Measurements from ENCODE around the gene ZDHHC8. TPM values are rescaled to one million over a fixed set of nuclear protein-coding genes. Genes with fewer than 3 reads are reported as not detected.

Gene ZDHHC8
- total and polyA plus RNA-seq, 10 of the 15 experiments (the other 5 are each of a cell fraction or from before 2014, with no cell fraction given): 0.03 to 46.3 (median 5.3) TPM

GRCh38 chr22:20116951-20117632 lies 14.5 kb upstream of the ZDHHC8 start, which contains the start of gene TRMT2A (continued):
- peak; percentile 83 for TF ChIP-seq KLF5 (IDR thresholded peaks at IDR 0.05; ENCODE audit: partially characterized antibody)
- TF ChIP-seq ZBED1 (IDR thresholded peaks at IDR 0.05; ENCODE audit: borderline replicate concordance): no peak
- TF ChIP-seq, protein P1, sequence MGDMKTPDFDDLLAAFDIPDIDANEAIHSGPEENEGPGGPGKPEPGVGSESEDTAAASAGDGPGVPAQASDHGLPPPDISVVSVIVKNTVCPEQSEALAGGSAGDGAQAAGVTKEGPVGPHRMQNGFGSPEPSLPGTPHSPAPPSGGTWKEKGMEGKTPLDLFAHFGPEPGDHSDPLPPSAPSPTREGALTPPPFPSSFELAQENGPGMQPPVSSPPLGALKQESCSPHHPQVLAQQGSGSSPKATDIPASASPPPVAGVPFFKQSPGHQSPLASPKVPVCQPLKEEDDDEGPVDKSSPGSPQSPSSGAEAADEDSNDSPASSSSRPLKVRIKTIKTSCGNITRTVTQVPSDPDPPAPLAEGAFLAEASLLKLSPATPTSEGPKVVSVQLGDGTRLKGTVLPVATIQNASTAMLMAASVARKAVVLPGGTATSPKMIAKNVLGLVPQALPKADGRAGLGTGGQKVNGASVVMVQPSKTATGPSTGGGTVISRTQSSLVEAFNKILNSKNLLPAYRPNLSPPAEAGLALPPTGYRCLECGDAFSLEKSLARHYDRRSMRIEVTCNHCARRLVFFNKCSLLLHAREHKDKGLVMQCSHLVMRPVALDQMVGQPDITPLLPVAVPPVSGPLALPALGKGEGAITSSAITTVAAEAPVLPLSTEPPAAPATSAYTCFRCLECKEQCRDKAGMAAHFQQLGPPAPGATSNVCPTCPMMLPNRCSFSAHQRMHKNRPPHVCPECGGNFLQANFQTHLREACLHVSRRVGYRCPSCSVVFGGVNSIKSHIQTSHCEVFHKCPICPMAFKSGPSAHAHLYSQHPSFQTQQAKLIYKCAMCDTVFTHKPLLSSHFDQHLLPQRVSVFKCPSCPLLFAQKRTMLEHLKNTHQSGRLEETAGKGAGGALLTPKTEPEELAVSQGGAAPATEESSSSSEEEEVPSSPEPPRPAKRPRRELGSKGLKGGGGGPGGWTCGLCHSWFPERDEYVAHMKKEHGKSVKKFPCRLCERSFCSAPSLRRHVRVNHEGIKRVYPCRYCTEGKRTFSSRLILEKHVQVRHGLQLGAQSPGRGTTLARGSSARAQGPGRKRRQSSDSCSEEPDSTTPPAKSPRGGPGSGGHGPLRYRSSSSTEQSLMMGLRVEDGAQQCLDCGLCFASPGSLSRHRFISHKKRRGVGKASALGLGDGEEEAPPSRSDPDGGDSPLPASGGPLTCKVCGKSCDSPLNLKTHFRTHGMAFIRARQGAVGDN (IDR thresholded peaks at IDR 0.05): peak; percentile 84
- TF ChIP-seq, protein P2, sequence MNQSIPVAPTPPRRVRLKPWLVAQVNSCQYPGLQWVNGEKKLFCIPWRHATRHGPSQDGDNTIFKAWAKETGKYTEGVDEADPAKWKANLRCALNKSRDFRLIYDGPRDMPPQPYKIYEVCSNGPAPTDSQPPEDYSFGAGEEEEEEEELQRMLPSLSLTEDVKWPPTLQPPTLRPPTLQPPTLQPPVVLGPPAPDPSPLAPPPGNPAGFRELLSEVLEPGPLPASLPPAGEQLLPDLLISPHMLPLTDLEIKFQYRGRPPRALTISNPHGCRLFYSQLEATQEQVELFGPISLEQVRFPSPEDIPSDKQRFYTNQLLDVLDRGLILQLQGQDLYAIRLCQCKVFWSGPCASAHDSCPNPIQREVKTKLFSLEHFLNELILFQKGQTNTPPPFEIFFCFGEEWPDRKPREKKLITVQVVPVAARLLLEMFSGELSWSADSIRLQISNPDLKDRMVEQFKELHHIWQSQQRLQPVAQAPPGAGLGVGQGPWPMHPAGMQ (IDR thresholded peaks at IDR 0.05; ENCODE audit: borderline replicate concordance): no peak
- TF ChIP-seq NR2C2 (IDR thresholded peaks at IDR 0.05; ENCODE audit: borderline replicate concordance, control insufficient read depth, insufficient read length, low read depth): peak; percentile 67
- TF ChIP-seq, protein P3, sequence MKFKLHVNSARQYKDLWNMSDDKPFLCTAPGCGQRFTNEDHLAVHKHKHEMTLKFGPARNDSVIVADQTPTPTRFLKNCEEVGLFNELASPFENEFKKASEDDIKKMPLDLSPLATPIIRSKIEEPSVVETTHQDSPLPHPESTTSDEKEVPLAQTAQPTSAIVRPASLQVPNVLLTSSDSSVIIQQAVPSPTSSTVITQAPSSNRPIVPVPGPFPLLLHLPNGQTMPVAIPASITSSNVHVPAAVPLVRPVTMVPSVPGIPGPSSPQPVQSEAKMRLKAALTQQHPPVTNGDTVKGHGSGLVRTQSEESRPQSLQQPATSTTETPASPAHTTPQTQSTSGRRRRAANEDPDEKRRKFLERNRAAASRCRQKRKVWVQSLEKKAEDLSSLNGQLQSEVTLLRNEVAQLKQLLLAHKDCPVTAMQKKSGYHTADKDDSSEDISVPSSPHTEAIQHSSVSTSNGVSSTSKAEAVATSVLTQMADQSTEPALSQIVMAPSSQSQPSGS (IDR thresholded peaks at IDR 0.05; ENCODE audit: low read length): no peak
- TF ChIP-seq, protein P4, sequence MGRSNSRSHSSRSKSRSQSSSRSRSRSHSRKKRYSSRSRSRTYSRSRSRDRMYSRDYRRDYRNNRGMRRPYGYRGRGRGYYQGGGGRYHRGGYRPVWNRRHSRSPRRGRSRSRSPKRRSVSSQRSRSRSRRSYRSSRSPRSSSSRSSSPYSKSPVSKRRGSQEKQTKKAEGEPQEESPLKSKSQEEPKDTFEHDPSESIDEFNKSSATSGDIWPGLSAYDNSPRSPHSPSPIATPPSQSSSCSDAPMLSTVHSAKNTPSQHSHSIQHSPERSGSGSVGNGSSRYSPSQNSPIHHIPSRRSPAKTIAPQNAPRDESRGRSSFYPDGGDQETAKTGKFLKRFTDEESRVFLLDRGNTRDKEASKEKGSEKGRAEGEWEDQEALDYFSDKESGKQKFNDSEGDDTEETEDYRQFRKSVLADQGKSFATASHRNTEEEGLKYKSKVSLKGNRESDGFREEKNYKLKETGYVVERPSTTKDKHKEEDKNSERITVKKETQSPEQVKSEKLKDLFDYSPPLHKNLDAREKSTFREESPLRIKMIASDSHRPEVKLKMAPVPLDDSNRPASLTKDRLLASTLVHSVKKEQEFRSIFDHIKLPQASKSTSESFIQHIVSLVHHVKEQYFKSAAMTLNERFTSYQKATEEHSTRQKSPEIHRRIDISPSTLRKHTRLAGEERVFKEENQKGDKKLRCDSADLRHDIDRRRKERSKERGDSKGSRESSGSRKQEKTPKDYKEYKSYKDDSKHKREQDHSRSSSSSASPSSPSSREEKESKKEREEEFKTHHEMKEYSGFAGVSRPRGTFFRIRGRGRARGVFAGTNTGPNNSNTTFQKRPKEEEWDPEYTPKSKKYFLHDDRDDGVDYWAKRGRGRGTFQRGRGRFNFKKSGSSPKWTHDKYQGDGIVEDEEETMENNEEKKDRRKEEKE (IDR thresholded peaks at IDR 0.05): no peak
- peak; percentile 74 for TF ChIP-seq NBN (IDR thresholded peaks at IDR 0.05)
- no peak for TF ChIP-seq EED (IDR thresholded peaks at IDR 0.05; ENCODE audit: low read depth)
- no peak for TF ChIP-seq RAD21 (IDR thresholded peaks at IDR 0.05; ENCODE audit: insufficient read depth, low read depth, low read length)
- TF ChIP-seq, protein P5, sequence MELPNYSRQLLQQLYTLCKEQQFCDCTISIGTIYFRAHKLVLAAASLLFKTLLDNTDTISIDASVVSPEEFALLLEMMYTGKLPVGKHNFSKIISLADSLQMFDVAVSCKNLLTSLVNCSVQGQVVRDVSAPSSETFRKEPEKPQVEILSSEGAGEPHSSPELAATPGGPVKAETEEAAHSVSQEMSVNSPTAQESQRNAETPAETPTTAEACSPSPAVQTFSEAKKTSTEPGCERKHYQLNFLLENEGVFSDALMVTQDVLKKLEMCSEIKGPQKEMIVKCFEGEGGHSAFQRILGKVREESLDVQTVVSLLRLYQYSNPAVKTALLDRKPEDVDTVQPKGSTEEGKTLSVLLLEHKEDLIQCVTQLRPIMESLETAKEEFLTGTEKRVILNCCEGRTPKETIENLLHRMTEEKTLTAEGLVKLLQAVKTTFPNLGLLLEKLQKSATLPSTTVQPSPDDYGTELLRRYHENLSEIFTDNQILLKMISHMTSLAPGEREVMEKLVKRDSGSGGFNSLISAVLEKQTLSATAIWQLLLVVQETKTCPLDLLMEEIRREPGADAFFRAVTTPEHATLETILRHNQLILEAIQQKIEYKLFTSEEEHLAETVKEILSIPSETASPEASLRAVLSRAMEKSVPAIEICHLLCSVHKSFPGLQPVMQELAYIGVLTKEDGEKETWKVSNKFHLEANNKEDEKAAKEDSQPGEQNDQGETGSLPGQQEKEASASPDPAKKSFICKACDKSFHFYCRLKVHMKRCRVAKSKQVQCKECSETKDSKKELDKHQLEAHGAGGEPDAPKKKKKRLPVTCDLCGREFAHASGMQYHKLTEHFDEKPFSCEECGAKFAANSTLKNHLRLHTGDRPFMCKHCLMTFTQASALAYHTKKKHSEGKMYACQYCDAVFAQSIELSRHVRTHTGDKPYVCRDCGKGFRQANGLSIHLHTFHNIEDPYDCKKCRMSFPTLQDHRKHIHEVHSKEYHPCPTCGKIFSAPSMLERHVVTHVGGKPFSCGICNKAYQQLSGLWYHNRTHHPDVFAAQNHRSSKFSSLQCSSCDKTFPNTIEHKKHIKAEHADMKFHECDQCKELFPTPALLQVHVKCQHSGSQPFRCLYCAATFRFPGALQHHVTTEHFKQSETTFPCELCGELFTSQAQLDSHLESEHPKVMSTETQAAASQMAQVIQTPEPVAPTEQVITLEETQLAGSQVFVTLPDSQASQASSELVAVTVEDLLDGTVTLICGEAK (IDR thresholded peaks at IDR 0.05; ENCODE audit: borderline replicate concordance): peak; percentile 99
- no peak; the same call in none of the 2 replicates for TF ChIP-seq ESRRA (IDR thresholded peaks at IDR 0.05; ENCODE audit: low read length)
- TF ChIP-seq NR2F1 (conservative IDR thresholded peaks at IDR 0.05): peak; percentile 100
- no peak for TF ChIP-seq MTA3 (IDR thresholded peaks at IDR 0.05; ENCODE audit: borderline replicate concordance, low read length)
- no peak for TF ChIP-seq BCL11A (IDR thresholded peaks at IDR 0.05; ENCODE audit: low read depth, low read length)
- peak; percentile 76 for TF ChIP-seq RUNX3 (IDR thresholded peaks at IDR 0.05; ENCODE audit: low read length)

All from GM12878 (cell line).